Activated T-cell treated with anti-CD3 and anti-CD28 coated beads, Interleukin-2, amount 50 U/mL, for 72 hours (primary cell): Measurements from ENCODE around the gene NT5C3B. TPM values are rescaled to one million over a fixed set of nuclear protein-coding genes. Genes with fewer than 3 reads are reported as not detected.

Source experiments
- ATAC-seq, 2 donors: fragments of 150-1000 bp; cut with Tn5 transposase; replicated peaks in 1 of 2; 2 replicates each; pipeline ENCODE4 v1.10.0; 2021; ENCODE audit warnings: moderate library complexity in 2 of 2, mild to moderate bottlenecking in 1 of 2
- DNase-seq, 2 donors: peaks; one replicate each; pipeline ENCODE4 v3.0.0; 2021 to 2022; ENCODE audit warnings: mixed read lengths in 1 of 2
- H3K27ac Mint-ChIP-seq: one replicate; pipeline ENCODE4 v1.8.0; 2022; ENCODE audit warnings: mild to moderate bottlenecking, moderate library complexity, mixed read lengths
- H3K27me3 Mint-ChIP-seq: one replicate; pipeline ENCODE4 v1.8.0; 2022; ENCODE audit warnings: low read depth, mixed read lengths
- H3K36me3 Mint-ChIP-seq, 2 donors: one replicate each; pipeline ENCODE4 v1.8.0; 2022; ENCODE audit warnings: mixed read lengths in 2 of 2, mild to moderate bottlenecking in 1 of 2; ENCODE audit not compliant: insufficient read depth in 2 of 2
- H3K4me1 Mint-ChIP-seq: one replicate; pipeline ENCODE4 v1.8.0; 2022; ENCODE audit warnings: low read depth, mixed read lengths
- H3K4me3 Mint-ChIP-seq, 2 donors: one replicate each; pipeline ENCODE4 v1.8.0; 2022; ENCODE audit warnings: mild to moderate bottlenecking in 2 of 2, mixed read lengths in 2 of 2, moderate library complexity in 2 of 2
- H3K9me3 Mint-ChIP-seq, 2 donors: one replicate each; pipeline ENCODE4 v1.8.0; 2022; ENCODE audit warnings: mixed read lengths in 2 of 2
- total RNA-seq, 2 donors: library from RNA; stranded (reverse); gene quantifications; one replicate each; pipeline ENCODE4 v1.2.3, GENCODE V29; 2022

The NT5C3B gene
- total RNA-seq, 2 donors from 2014 or later = 34.9 to 49.5 TPM

DNA sequence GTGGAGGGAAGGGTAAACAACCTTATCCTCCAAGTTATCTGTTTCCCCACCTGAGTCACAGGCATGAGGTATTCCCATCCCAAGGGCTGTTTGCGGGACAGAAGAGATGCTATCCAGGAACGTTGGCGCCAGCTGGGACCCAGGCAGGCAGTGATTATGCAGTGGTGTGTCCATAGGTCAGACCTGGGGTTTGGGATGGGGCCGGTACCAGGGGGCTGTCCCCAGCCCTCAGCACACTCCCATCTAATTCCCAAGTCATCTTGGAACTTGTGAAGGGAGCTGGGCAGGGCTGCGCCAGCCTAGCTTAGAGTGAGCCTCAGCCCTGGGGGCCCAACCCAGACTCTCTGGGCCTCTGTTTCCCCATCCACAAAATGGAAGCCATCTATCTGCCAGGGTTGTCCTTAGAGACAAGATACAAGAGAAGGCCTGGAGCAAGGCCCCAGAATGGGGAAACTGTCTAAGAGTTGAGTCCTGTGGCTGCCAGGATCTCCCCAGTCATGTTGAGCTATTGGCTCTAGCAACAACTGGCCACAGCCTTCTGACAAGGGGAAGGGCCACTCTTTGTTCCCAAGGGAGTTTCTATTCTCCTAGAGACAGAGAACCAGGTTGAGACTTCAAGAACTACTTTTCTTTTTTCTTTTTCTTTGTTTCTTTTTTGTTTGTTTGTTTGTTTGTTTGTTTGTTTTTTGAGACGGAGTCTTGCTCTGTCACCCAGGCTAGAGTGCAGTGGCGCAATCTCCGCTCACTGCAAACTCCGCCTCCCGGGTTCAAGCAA, 39.7 kb downstream of the NT5C3B start:
- H3K4me3 Mint-ChIP-seq = no peak overlapping the region
- ATAC-seq = no peak
- no peak overlapping the region for H3K27ac Mint-ChIP-seq
- peaks cover 4% of the 10 kb centered on the region for H3K4me1 Mint-ChIP-seq
- DNase-seq = no peak
- no peaks in the 10 kb centered on the region for H3K27me3 Mint-ChIP-seq
- H3K36me3 Mint-ChIP-seq = no peaks in the 10 kb centered on the region
- H3K9me3 Mint-ChIP-seq = no peaks in the 10 kb centered on the region

DNA sequence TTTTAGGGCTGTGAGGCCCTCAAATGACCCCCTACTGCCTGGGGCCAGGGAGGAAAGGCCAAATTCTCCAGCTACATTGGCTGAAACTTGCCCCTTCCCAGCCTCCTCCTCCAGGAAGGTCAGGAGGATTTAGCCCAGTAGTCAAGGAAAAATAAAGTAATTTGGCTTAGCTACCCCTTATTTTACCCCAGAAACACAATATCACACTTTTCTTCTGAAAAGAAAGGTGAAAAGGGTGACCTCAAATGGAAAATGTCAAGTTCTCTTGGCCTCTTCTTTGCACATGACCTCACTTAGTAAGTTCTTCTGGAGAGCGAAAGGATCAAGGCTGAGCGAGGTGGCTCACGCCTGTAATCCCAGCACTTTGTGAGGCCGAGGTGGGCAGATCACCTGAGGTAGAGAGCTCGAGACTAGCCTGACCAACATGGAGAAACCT, 41.5 kb downstream of the NT5C3B start:
- no peaks in the 10 kb centered on the region for H3K36me3 Mint-ChIP-seq

DNA sequence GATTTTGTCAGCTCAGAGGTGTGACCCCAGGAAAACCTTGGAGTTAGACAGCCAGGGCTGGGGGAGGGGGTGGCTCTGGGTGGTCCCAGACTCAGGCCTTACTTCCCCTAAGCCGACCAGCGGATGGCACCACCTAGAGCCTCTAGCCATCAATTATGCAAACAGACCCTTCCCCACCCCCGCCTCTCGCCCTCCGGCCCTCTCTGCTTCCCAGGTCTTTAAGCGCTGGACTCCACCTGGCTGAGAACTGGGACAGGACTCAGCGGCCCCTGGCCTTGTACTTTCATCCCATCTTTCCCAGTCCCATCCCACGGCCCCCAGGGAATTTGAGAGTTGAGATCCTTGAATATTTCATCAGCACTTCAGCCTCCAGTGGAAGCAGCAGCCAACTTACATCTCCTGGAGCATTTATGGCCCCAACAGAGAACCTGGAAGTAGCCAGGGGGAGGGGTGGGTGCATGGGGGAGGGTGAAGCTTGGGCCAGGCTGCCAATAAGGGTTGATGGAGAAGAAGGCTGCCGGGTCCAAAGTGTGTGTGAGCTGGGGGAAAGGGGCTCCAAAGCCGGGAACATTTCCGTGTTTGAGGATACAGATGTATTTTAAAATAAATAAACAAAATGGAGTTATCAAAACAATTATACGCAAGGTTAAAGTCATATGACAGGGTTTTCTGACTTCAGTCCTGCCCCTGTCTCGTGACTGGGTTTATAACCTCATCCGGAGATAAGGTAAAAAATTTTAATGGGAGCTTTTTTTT, 42.1 kb downstream of the NT5C3B start:
- H3K27ac Mint-ChIP-seq = no peak overlapping the region
- no peak for ATAC-seq
- peaks cover 3% of the 10 kb centered on the region for H3K27me3 Mint-ChIP-seq
- H3K9me3 Mint-ChIP-seq = no peaks in the 10 kb centered on the region
- DNase-seq = no peak
- H3K4me1 Mint-ChIP-seq = peaks cover 4% of the 10 kb centered on the region
- H3K36me3 Mint-ChIP-seq = no peaks in the 10 kb centered on the region
- no peak overlapping the region for H3K4me3 Mint-ChIP-seq

More for the DNA sequence above, 41.5 kb downstream of the NT5C3B start:
- ATAC-seq (no peak), DNase-seq (no peak)
- Mint-ChIP-seq H3K4me1 (peaks cover 4% of the 10 kb centered on the region), H3K4me3 (no peak overlapping the region), H3K27me3 (no peaks in the 10 kb centered on the region), H3K27ac (no peak overlapping the region), H3K9me3 (no peaks in the 10 kb centered on the region)

DNA sequence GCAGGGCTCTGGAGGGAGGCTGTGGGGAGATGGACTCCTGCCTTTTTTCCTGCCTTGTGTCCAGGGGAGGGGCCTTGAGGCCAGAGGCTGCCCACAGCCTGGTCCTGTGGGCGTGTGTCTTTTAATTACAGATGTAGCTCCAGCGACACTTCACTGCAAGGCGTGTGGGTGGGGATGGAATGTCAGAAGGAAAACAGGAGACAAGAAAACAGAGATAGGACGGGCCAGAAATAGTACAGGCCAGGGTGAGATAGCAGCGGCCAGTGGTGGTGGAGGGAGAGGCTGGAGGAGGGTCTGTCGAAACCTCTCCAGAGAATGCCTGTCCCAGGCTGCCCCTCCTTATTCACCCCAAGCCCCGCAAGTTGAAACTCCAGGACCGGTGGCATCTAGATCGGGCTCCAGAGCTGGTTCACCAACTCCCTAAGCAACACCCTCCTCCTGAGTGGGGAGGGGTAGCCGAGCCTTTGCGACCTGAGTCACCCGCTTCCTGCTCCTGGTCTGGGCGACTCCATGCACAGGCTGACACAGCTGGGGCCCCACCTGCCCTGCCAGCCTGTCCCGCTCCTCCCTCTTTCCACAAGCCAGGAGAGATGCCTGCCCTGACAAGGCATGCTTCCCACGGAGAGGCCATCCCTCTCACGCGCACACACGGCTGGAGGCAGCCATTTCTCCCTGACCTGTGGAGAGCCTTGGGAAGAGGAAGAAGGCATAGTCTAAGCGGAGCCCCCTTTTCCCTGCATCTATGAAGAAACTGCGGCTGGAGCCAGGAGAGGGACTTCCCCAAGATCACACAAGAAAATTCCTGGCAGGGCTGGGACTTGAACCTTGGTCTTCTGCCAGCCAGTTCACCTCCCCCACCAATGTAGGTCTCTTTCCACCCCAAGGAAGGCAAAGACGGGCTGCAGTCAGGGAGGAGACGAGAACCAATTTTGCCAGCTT, 42.9 kb downstream of the NT5C3B start:
- DNase-seq (no peak), ATAC-seq (peak in 1 of 2 donors; percentile 38)
- H3K27me3 Mint-ChIP-seq = peaks cover 8% of the 10 kb centered on the region

DNA sequence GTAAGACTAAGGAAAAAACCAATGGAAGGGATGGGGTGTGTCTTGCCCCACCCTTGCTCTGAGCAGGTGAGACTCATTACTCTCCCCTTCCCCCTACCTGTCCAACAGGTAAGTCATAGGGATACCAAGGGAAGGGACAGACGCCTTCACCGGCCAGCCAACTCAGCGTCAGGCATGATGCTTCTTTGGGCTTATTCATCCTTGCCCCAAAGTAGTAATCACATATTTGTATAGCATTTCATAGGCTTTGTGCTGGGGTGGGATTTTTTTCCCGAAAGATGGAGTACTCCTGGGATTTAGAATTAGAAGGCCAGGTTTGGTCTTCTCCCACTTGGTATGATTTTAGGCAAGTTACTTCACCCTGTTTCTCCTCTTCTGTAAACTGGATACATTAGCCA, 49.0 kb downstream of the NT5C3B start:
- no peaks in the 10 kb centered on the region for H3K9me3 Mint-ChIP-seq
- peaks cover 15% of the 10 kb centered on the region for H3K4me1 Mint-ChIP-seq
- peak overlapping the region; percentile 63 to 73 for H3K4me3 Mint-ChIP-seq
- no peak overlapping the region for H3K27ac Mint-ChIP-seq
- H3K36me3 Mint-ChIP-seq = no peaks in the 10 kb centered on the region
- no peak for ATAC-seq
- no peak for DNase-seq
- H3K27me3 Mint-ChIP-seq = peaks cover 28% of the 10 kb centered on the region

More for the DNA sequence above, 42.9 kb downstream of the NT5C3B start:
- Mint-ChIP-seq H3K27ac (no peak overlapping the region), H3K36me3 (no peaks in the 10 kb centered on the region), H3K4me3 (no peak overlapping the region), H3K9me3 (no peaks in the 10 kb centered on the region), H3K4me1 (peaks cover 10% of the 10 kb centered on the region)

DNA sequence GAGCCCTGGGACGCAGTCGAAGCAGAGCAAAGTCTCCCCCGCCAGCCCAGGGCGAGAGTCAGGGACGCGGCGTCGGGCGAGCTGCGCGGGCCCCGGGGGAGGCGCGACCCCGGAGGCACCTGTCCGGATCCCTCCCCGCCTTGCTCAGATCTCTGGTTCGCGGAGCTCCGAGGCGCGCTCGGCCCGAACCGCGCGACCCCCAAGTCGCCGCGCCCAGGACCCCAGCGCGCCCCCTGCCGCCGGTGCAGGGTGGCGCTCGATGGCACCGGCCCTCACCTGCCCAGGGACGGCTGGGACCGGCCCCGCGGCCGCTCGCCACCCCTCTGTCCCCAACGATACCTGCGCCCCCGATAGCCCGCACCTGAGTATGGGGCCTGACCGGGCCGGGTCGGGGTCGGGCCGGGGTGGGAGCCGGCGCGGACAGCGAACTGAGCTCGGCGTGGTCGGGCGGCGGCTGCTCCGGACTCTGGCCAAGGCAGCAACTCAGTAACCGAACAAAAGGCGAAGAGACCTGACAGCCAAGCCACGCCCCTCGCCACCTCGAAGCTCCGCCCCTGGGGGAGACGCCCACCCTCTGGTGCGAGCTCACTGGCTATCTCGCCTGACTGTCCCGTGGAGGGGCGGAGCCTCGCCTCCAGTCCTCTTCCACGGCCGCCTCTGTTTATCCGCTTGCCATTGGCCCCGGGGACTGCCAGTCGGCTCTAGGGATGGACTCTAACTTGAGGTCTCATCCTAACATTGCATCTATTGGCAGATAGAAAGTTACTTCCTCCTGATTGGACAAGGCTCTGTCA, 49.6 kb downstream of the NT5C3B start, which contains the start of gene JUP:
Gene JUP (minus strand): TSS at position 485 of the 794 bp plus-strand sequence. CDS start 14,857 bp downstream, outside the sequence.
- ATAC-seq (peak; percentile 98), DNase-seq (peak; percentile 95 to 97)
- peak within 1 kb of the TSS; percentile 63 to 73 for H3K4me3 Mint-ChIP-seq
- H3K4me1 Mint-ChIP-seq = peaks cover 15% of the 10 kb centered on the region
- H3K9me3 Mint-ChIP-seq = no peaks in the 10 kb centered on the region
- H3K36me3 Mint-ChIP-seq = no peaks in the 10 kb centered on the region
- no peak within 1 kb of the TSS for H3K27ac Mint-ChIP-seq
- H3K27me3 Mint-ChIP-seq = peaks cover 28% of the 10 kb centered on the region

DNA sequence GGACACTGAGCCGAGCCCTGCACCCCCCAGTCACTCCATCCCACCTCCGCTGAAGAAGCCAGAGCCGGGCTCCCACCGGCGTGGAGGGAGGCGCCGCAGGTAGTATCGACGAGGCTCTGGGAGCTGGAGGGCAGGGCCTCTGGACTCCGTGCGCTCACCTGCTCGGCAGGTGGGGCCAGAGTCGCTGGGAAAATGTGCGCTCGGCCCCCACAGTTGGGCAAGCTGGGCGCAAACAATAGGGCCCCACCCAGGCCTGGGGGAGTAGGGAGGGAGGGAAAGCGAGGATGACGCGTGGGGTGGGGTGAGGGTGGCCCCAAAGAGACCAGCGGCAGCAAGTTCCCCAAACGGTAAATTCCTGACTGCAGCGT, 50.2 kb downstream of the NT5C3B start:
- H3K4me3 Mint-ChIP-seq = peak overlapping the region; percentile 55 to 62
- H3K36me3 Mint-ChIP-seq = no peaks in the 10 kb centered on the region
- H3K4me1 Mint-ChIP-seq = peaks cover 15% of the 10 kb centered on the region
- no peak overlapping the region for H3K27ac Mint-ChIP-seq
- peaks cover 28% of the 10 kb centered on the region for H3K27me3 Mint-ChIP-seq
- ATAC-seq = no peak
- no peaks in the 10 kb centered on the region for H3K9me3 Mint-ChIP-seq
- DNase-seq = no peak

DNA sequence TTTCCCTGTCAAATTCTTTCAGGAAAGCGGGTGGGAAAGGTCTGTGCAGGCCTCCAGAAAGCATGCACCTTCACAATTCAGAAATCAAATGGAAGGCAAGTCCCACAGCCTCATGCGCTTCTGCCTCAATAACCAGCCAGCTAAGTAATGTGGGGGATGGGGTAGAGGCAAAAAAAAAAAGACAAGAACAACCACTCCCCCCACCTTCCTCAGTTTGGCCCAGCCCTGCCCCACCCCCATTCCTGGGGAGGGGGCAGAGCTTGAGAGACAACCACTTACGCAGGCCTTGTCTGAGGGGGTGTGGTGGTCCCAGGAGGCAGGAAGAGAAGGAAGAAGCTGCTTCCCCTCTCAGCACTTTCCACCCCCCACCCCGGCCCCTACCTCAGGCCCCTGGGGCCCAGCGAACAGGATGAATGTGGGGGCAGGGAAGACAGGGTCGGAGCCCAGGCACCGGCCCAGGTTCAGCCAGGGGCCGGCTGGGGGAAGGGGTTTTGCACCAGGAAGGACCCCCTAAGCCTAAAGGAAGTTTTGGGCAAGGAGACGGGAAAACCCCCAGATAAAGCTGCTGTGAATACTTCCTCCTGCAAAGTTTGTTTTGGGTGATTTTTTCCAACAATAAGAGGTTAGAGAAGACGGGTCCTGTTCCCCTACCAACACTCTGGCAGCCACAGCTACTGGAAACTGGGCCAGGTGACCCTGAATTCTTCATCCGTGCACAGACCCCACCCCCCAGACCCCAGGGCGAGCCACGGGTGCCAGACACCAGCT, 50.8 kb downstream of the NT5C3B start:
- ATAC-seq (no peak), DNase-seq (no peak)
- Mint-ChIP-seq H3K4me3 (peak overlapping the region; percentile 55 to 62), H3K9me3 (no peaks in the 10 kb centered on the region), H3K36me3 (no peaks in the 10 kb centered on the region), H3K27me3 (peaks cover 28% of the 10 kb centered on the region), H3K27ac (no peak overlapping the region), H3K4me1 (peaks cover 15% of the 10 kb centered on the region)

DNA sequence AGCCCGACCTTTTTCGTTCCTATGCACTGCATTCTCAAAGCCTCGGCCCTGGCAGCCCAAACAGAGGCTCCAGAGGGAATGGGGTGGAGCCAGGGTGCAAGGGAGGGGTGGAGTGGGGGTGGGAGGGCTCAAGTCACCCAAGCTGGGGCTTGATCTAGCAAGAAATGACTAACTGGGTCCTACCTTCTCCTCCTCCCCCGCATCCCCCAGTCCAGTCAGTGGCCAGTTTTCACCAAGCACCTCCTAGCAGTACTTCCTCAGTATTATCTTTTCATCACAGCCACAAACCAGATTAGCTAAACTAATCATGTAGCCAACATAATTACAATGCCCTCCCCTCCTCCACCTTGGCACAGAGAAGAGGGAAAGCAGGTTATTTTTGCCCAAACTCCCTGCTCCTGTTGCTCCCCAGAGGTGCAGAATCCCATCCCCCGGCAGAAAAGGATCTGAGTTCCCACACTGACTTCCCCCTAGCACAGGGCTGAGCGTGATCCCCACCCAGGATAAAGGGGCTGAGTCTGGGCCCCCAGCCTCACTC, 51.8 kb downstream of the NT5C3B start:
- DNase-seq (no peak), ATAC-seq (no peak)
- no peak overlapping the region for H3K4me3 Mint-ChIP-seq
- no peak overlapping the region for H3K27ac Mint-ChIP-seq
- H3K36me3 Mint-ChIP-seq = no peaks in the 10 kb centered on the region
- peaks cover 28% of the 10 kb centered on the region for H3K27me3 Mint-ChIP-seq
- no peaks in the 10 kb centered on the region for H3K9me3 Mint-ChIP-seq
- peaks cover 15% of the 10 kb centered on the region for H3K4me1 Mint-ChIP-seq

DNA sequence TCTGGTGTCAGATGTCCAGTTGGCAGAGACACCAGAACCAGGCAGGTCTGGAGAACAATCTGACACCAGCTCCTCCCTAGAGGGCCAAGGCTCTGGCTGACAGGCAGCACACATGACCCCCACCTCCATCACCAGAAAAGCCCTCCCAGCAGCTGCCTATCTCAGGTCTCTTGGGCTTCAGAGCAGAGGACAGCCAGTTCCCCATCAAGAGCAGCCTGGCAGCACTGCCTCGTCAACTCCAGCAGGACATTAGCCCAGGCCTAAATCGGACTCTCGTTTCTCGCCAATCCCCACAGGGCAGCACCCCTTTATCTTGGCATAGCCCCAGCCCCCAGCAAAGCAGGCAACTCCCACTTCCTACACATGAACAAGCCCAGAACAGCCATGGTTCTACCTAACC, 53.9 kb downstream of the NT5C3B start:
- no peak for ATAC-seq
- no peak for DNase-seq
- Mint-ChIP-seq H3K36me3 (no peaks in the 10 kb centered on the region), H3K9me3 (no peaks in the 10 kb centered on the region), H3K4me1 (peaks cover 7% of the 10 kb centered on the region), H3K4me3 (no peak overlapping the region), H3K27me3 (peaks cover 15% of the 10 kb centered on the region), H3K27ac (no peak overlapping the region)

DNA sequence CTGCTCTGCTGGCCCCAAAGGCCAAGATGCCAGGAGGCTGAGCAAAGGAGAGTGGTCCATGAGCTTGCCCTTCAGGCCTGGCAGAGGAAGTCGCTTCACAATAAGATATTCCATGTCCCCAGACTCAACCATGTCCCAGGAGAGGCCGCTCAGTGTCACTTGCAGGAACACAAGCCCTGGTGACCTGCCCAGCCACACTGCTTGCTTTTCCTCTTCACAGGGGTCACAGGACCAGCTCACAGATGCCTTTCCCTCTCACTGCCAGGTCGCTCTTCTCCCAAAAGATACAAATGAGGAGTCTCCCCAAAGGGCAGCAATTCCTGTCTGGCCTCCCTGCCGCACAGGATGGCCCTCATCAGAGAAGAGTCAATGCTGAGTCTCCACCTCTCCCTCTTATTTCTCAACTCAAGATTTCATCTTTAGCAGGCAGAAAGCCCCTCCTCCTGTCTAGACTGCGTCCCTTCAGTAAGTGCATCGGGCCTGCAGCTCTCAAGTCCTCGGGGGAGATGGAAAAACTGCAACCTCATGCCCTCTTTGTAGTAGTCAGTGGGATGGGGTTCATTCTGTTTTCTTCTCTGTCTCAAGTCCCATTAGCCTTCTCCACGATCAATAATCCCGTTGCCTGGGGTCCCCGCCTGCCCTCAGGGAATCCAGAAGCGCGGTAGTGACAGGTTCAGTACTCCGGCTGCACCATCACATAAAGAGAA, 54.5 kb downstream of the NT5C3B start:
- peaks cover 7% of the 10 kb centered on the region for H3K4me1 Mint-ChIP-seq
- no peaks in the 10 kb centered on the region for H3K36me3 Mint-ChIP-seq
- H3K27me3 Mint-ChIP-seq = peaks cover 15% of the 10 kb centered on the region
- no peaks in the 10 kb centered on the region for H3K9me3 Mint-ChIP-seq
- H3K27ac Mint-ChIP-seq = no peak overlapping the region
- H3K4me3 Mint-ChIP-seq = no peak overlapping the region
- DNase-seq = no peak
- ATAC-seq = no peak
